Kasumi-1 (cell line): ENCODE measurements around the gene TEKT2.
A peak's percentile ranks its signal among the peaks of the same experiment; 100 is the strongest.

Experiments used
- DNase-seq, 2 experiments: peaks; one replicate each; lab custom pipeline; 2025; lab: John Stamatoyannopoulos, UW

TEKT2 gene

GRCh38 chr1:36128905-36129206 is 45.0 kb downstream of the TEKT2 start:
- no peak for DNase-seq

GRCh38 chr1:36132029-36132428 is 48.1 kb downstream of the TEKT2 start:
- no peak for DNase-seq

- DNase-seq: no peak
Observed at GRCh38 chr1:36133484-36133883, 49.6 kb downstream of the TEKT2 start.

GRCh38 chr1:36134031-36134430 is 50.1 kb downstream of the TEKT2 start:
- no peak for DNase-seq

GRCh38 chr1:36134505-36135329 is 50.8 kb downstream of the TEKT2 start:
- DNase-seq: peak; percentile 8 to 51

- DNase-seq: no peak
Observed at GRCh38 chr1:36135330-36135667, 51.4 kb downstream of the TEKT2 start.

GRCh38 chr1:36135796-36136195 is 51.9 kb downstream of the TEKT2 start:
- no peak for DNase-seq

GRCh38 chr1:36136535-36136934 is 52.6 kb downstream of the TEKT2 start:
- DNase-seq: no peak

GRCh38 chr1:36137226-36137625 is 53.3 kb downstream of the TEKT2 start:
- DNase-seq: no peak

- no peak for DNase-seq
Observed at GRCh38 chr1:36137776-36138175, 53.9 kb downstream of the TEKT2 start.
